Measurements from ENCODE around the gene NHERF1.

The NHERF1 gene

DNA sequence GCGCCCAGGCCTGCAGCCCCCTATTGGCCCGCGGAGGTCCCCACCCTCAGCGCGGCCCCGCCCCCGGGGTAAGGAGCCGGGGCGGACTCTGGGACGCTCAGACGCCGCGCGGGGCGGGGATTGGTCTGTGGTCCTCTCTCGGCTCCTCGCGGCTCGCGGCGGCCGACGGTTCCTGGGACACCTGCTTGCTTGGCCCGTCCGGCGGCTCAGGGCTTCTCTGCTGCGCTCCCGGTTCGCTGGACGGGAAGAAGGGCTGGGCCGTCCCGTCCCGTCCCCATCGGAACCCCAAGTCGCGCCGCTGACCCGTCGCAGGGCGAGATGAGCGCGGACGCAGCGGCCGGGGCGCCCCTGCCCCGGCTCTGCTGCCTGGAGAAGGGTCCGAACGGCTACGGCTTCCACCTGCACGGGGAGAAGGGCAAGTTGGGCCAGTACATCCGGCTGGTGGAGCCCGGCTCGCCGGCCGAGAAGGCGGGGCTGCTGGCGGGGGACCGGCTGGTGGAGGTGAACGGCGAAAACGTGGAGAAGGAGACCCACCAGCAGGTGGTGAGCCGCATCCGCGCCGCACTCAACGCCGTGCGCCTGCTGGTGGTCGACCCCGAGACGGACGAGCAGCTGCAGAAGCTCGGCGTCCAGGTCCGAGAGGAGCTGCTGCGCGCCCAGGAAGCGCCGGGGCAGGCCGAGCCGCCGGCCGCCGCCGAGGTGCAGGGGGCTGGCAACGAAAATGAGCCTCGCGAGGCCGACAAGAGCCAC lies at the start of gene NHERF1:
TSS of gene NHERF1 (plus strand) at position 100 of the 750 bp plus-strand sequence. CDS start at position 319, 219 bp downstream.
- peak; percentile 94 for DNase-seq (ENCODE audit: low read depth, low spot score)

DNA sequence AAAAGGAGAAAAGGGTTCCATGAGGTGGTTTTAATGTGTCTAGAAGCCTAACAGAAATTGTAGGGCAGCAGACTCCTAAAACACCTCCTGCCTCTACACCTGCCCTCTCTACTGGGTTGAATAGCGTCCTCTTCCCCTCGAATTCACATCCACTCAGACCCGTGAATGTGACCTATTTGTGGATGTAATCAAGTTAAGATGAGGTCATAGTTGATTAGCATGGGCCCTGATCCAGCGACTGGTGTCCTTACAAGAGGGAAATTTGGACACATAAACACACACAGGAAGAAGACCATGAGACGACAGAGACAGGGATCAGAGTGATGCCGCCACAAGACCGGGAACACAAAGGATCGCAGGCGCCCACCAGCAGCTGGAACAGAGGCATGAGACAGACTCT lies 49.2 kb upstream of the NHERF1 start:
- no peak for DNase-seq (ENCODE audit: low read depth, low spot score)

DNA sequence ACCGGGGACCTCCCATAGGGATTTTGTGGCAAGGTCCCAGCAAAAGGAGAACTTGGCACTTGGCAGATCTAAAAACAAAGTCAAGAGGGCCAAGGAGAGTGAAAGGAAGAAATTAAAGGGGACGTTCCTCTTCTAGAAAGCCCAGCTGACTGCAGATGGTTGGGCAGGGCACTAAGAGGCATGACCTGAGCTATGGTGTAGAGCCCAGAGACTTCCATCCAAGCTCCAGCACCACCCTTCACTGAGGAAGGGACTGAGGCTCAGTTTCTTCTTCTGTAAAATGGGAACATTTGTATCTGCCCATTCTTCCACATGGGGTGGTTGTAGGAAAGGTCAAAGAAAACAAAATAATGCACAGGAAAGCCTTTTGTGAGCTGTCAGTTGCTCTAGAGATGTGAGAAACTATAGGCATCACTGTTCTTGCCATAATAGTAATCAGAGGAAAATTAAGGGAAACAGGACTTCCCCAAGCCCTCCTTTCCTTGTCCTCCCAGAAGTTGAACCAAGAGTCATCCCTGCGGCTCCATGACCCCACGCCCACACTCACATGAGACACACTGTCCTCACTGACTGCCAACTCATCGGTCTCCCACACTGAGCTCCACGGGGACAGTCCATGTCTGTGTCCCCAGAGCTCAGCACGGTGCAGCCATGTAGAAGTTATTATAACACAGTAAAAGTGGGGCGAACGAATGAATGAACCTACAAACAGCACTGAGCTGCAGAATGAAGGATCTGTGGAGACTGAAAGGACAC lies 46.1 kb upstream of the NHERF1 start:
- DNase-seq (ENCODE audit: low read depth, low spot score): no peak

DNA sequence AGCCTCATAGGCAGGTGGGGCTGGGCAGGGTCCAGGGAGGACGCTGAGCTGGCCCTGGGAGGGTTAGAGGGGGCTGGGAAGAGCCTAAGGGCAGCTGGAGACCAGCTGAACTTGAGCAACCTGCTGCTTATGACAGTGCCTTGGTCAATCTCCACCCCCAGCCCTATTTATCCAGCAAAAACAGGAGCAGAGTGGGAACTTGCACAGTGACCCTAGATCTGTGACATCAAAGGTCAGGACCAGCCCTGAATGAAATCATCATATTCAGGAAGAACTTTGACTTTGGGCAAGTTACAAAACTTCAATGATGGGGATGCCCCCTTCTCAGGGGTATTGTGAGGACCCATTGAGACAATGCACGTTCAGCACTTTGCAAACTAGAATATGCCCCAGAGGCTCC lies 45.1 kb upstream of the NHERF1 start:
- DNase-seq (ENCODE audit: low read depth, low spot score): no peak

DNA sequence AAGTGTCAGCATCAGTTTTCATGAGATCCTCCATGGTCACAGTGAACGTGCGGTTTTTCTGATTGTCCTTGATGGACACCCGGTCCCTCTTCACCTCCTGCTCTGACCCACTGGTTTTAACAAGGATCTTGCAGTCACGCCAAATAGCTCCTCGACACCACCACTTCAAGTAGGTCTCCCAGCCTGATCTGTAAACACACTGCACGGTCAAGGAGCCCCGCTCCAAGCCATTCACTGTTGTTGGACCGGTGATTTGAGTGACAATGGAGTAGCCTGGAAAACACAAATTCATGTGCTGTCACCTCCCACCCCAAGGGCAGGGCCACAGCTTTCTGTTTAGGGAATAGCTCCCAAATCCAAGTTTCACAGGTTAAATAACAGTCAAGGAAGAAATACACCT lies 43.9 kb upstream of the NHERF1 start:
- no peak for DNase-seq (ENCODE audit: low read depth, low spot score)

DNA sequence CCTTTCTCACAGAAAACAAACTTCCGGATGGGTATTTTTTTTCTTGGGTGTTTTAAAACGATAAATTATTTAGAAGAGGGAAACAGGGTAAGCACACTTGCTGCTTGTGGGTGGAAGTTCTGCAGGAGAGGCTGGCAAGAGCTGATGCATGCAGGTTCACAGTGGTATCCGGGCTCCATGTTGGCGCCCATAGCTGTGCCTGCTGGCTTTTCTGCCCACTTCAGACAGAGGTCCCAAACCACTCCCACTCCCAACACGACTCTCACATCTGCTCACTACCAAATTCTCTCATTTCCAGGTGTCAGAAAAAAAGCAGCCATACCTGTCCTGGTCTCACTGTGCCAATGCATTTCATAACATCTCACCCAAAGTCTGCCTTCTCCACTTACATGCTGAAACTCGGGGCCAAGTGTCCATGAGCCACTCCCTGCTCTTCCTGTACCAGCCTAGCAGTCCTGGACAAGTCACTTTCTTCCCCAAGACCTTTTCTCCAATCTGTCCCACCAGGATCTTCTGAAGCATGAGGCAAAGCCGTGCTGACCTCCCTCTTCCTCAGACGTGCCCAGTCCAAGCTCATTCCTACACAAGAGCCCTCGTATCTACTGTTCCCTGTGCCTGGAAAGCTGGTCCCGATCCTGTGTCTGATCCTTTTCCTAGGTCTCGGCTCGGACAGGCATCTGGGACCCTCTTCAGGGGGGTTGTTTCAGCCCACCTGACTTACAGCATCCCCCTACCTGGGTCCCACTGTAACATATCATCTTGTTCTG lies 37.2 kb upstream of the NHERF1 start:
- DNase-seq (ENCODE audit: low read depth, low spot score): no peak

DNA sequence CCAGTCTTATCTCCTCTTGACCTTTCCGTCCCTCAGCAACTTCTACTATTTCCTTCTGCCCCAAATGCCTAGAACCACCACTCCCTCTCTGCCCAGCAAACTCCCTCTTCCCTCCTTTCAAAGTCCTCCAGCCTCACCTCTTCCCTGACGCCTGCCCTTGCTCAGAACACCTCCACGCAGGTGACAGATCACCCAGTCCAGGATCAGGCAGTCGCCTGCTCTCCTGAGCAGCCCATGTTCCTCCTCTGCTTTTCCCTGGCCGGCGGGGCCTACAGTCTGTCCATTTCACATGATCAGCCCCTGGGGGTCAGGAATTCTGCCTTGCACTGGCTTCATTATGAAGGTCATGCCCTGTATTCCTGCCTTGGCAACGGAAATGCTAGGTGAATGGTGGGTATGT lies 36.1 kb upstream of the NHERF1 start:
- DNase-seq (ENCODE audit: low read depth, low spot score): no peak

DNA sequence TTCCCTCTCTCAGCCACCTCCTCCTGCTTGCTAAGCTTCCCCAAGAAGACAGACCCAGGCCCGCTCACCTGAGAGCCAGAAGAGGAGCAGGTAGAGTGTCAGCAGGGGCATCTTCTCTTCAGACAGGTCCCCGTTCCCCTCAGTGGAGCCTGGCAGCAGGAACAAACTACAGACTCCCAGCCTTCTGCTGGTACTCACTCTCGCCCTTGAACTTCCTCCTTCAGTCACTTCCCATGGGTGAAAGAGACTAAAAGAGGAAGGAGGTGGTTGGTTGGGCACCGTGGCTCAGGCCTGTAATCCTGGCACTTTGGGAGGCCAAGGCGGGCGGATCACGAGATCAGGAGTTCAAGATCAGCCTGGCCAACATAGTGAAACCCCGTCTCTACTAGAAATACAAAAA lies 35.7 kb upstream of the NHERF1 start, which contains the start of gene CD300LF:
TSS of gene CD300LF (minus strand) at position 168 of the 400 bp plus-strand sequence. CDS start at position 111, 57 bp downstream.
- DNase-seq (ENCODE audit: low read depth, low spot score): no peak

DNA sequence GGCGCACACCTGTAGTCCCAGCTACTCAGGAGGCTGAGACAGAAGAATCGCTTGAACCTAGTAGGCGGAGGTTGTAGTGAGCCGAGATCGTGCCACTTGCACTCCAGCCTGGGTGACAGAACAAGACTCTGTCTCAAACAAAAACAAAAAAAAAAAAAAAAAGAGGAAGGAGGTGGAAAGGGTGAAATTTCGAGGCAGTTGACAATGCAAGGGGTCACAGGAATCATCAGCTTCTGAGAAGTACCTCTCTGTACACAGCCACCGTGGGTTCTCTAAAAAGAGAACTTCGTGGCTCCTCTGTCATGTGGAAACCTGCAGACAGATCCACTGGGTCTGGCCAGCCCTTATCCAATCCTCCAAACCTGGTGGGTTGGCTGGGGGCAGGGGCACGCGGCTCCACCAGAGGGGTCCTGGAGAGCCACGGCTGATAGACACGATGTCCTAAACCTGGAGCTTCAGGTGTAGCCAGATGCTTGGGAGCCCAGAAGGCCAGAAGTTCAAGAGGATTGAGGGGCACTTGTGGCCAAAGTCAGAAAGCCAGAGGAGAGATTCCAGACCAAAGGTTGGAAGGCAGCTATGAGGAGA lies 35.2 kb upstream of the NHERF1 start:
- DNase-seq (ENCODE audit: low read depth, low spot score): no peak

DNA sequence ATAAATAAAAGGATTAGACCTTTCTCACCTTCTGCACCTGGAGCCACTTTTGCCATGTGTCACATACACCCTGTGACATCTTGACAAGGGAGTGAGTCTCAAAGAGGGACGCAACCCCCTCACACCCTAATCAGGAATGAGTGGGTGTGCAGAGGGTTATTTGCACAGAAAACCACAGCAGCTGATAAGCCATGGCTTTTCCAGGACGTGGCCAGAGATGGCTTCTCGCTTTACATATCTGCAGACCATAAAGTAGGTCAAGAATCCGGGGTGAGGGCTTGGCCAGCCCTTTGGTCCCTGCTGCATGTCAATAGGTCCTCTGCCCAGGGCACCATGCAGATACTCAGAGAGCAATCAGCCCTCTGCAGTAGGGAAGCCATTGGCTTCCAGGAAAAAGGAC lies 33.3 kb upstream of the NHERF1 start:
- no peak for DNase-seq (ENCODE audit: low read depth, low spot score)

DNA sequence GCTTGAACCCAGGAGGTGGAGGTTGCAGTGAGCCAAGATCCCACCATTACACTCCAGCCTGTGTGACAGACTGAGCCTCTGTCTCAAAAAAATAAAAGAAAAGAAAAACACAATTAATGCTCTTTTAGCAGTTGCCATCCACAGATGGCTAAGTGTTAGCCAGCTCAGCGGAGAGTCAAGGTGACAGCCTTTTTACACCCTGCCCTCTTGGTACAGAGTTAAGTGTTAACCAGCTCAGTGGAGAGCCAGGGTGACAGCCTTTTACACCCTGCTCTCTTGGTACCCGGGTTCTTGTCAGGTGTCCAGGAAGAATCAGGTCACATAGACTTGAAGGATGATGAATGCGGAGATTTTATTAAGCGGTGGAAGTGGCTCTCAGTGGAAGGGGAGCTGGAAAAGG lies 27.9 kb upstream of the NHERF1 start:
- no peak for DNase-seq (ENCODE audit: low read depth, low spot score)

DNA sequence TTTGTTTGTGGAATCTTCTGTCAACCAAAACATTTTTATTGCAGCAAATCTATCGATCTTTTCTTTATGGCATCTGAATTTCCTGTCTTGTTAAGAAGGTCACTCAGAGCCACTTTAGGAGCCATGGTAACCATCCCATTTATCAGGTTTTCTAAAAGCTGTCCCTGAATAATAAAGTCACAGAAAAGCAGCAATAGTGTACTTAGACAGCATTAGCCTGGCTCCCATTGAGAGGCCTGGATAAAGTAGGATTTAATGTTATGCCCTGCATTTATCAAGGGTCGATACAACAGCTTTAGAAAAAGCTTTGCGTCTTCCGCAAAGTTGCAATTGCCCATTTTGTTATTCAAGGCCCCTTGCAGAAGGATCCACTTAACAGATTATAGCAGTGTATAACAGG lies 25.6 kb upstream of the NHERF1 start:
- DNase-seq (ENCODE audit: low read depth, low spot score): no peak

DNA sequence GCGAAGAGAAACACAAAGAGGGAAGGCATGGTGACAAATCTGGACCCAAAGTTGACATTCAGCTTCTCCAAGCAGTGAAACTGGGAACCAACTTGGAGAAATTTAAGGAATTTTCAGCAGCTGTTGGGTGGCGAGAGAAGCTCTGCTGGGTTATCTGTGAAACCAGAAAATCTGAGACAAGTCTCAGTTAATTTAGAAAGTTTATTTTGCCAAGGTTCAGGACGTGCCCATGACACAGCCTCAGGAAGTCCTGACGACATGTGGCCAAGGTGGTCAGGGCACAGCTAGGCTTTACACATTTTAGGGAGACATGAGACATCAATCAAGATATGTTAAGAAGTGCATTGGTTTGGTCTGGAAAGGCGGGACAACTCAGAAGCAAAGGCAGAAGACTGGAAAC lies 24.5 kb upstream of the NHERF1 start:
- DNase-seq (ENCODE audit: low read depth, low spot score): no peak

DNA sequence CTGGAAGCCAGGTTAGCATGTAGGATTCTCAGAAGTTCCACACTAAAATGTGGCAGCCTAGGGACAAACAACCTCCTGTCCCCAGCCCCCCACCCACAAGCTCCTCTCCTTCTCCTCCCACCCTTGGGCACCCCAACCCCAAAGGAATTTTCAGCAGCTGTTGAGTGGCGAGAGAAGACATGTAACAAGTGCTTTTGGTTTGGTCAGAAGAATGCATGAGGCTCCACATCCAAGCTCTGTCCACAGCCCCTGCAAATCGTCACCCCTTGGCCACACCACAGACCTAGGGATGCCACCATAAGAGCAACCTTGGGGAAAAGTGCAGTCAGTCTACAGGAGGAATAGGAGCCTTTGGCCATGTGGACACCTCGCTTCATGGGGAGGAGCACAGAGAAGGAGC lies 23.3 kb upstream of the NHERF1 start:
- DNase-seq (ENCODE audit: low read depth, low spot score): no peak

DNA sequence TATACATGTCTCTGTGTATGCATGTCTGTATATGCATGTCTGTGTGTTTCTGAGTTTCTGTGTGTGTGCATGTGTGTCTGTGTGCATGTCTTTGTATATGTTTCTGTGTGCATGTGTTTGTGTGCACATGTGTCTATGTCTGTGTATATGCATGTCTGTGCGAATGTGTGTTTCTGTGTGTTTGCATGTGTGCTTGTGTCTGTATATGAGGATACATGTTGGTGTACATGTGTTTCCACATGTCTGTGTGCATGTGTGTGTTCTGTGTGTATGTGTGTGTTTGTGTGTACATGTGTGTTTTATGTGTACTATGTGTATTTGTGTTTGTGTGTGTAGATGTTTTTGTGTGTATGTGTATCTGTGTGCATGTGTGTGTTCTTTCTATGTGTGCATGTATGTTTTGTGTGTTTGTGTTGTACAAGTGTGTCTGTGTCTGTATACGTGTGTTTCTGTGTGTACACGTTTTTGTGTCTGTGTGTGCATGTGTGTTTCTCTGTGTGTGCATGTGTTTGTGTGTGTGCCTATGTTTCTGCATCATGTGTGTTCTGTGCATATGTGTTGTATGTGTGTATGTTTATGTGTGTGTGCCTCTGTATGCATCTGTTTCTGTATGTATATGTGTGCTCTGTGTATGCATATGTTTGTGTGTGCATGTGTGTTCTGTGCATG lies 20.3 kb upstream of the NHERF1 start:
- DNase-seq (ENCODE audit: low read depth, low spot score): no peak

DNA sequence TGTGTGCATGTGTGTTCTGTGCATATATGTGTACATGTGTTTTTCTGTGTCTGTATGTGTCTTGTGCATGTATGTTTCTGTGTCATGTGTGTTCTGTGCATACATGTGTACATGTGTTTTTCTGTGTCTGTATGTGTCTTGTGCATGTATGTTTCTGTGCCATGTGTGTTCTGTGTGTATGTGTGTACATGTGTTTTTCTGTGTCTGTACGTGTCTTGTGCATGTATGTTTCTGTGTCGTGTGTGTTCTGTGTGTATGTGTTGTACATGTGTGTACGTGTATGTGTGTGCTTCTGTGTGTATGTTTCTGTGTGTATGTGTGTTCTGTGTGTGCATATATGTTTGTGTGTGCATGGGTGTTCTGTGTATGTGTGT lies 19.7 kb upstream of the NHERF1 start:
- DNase-seq (ENCODE audit: low read depth, low spot score): no peak

DNA sequence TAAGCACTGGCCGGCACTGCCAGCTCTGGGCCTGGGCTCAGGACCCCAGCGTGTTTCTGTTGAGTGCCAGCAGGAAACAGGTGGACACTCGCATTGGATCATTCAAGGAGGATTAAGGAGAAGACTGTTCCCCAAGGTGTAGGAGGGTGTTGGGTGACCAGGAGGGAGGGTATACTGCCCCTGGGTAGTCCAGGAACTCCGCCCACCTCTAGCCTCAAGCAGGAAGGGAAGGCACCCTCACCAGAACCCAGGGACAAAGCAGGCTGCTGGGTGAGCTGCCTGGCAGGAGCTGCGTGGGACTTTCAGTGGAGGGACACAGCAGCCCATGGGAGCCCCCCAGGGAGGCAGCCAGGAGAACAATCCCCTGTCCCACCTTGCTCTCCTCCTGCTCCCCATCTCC lies 19.1 kb upstream of the NHERF1 start:
- no peak for DNase-seq (ENCODE audit: low read depth, low spot score)

DNA sequence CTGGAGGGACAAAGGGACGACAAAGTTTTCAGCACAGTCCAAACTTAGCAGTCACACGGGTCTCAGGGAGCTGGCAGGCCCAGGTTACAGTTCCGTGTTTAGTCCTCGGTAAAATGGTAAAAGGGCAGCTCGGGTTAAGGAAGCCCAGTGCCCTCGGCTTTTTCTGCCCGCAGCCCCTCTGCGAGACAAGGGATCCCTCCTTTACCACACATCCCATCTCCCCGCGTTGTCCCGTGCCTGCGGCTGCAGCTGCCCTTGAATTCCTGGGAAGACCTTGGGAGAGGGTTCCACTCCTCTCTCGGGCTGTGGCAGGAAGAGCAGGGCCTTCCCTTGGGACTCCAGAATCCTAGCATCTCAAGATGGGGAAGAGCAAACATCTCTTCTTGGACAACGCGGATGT lies 18.6 kb upstream of the NHERF1 start:
- no peak for DNase-seq (ENCODE audit: low read depth, low spot score)

DNA sequence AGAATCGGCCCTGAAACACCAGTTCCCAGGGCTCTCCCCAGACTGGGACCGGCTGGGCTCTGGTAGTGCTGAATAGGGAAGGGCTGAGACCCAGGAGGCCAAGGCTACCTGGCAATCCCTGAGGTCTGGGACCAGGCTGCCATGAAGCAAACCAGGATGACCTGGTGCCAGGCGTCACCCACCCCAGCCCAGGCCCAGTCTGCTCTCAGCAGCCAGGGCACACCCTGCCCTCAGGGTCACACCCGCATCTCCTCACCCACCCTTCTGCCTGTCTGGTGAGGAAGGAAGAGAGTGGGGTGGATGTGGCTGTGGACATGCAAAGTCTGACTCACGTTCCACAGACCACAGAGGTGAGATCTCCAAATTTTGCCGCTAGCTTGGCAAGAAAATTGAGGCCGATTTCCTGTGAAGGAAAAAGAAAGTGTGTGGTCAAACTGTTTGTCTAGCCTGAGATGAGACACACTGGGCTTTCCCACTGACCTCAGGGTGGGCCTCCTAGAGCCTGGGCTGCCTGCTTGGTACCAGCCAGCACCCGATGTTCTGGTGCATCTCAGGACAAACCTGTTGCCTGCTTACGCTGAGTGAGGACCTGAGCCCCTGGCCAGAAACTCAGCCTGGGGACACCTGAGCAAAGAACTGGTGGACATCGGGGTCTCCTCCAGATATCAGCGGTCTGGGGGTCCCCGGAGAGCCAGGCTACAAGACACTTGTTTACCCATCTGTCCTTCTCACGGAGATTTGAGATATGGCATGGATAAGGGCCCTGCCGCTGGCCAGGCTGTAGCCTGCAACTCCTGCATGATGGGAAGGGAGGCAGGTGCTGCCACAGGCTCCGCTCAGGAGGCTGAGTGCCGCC lies 17.7 kb upstream of the NHERF1 start:
- DNase-seq (ENCODE audit: low read depth, low spot score): no peak

DNA sequence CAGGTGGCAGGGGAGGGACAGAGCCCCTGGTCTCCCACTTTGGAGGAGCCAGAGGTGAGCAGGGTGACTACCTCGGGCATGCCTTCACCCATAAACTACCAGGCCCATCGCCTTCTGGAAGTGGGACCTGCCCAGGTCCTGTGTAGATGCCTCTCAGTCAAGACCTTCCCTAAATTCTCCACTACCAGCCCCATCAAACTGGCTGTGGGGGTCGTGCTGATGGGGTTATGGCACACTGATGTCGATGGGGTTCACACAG lies 17.2 kb upstream of the NHERF1 start:
- no peak for DNase-seq (ENCODE audit: low read depth, low spot score)
